ENCODE data around the gene PAGE4. TPM values are rescaled to one million over a fixed set of nuclear protein-coding genes. Genes with fewer than 3 reads are reported as not detected.

Gene PAGE4
- total RNA-seq, 4 donors from 2014 or later = 1.4 to 4.2 (median 2.1) TPM; not detected in 1

DNA sequence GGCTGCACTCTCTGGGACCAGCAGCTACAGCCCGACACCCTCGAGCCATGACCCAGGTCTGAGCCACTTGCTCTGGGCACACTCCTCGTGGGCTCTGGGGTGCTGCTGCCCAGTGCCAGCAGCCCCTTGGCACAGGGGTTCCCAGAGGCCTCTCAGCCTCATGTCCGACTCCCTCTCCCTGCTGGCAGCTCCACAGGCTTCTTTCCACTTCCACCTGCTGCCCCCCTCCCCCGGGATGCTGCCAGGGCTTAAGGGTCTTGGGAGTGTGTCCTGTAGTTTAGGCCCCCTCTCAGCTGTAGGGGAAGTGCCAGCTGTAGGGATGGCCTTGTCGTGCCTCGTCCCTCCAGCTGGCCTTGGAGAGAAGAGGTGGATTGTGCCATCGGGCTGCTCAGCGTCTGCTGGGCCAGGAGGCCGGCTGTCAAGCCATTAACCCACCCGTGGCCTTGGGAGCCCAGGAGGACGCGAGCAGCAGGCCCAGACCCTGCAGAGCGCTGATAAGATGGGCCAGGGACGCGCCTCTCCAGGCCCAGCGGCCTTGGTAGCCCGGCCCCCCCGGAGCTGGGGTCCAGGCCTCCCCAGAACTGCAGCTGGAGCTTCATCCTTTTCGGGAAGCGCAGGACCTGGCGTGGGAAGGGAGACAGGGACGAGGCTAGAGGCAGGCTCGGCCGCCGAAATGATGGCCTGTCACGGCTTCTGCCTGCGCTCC, 49.2 kb downstream of the PAGE4 start:
- intact Hi-C loops (cut with DNase I) = no loop called here
- peaks cover 11 to 38% (median 35%) of the 10 kb centered on the region in 4 donors for H3K4me1 ChIP-seq
- H3K36me3 ChIP-seq = no peaks in the 10 kb centered on the region
- WGBS = 49% methylated on average over 20 of the region's 28 CpGs
- DNase-seq (ENCODE audit: extremely low spot score) = no peak
- peaks cover 0 to 4% (median 0%) of the 10 kb centered on the region in 4 donors for H3K27me3 ChIP-seq
- H3K4me3 ChIP-seq = peak overlapping the region; percentile 64 to 78 (median 64)
- peak overlapping the region; percentile 84 to 87 (median 86) for H3K27ac ChIP-seq (replicated peaks in 1 of 4)
- TF ChIP-seq POLR2A (IDR thresholded peaks at IDR 0.05; ENCODE audit: low read depth) (no peak), EP300 (IDR thresholded peaks at IDR 0.05) (no peak), POLR2AphosphoS5 (IDR thresholded peaks at IDR 0.05) (no peak), CTCF (IDR thresholded peaks at IDR 0.05) (no peak)
- H3K9me3 ChIP-seq = no peaks in the 10 kb centered on the region

DNA sequence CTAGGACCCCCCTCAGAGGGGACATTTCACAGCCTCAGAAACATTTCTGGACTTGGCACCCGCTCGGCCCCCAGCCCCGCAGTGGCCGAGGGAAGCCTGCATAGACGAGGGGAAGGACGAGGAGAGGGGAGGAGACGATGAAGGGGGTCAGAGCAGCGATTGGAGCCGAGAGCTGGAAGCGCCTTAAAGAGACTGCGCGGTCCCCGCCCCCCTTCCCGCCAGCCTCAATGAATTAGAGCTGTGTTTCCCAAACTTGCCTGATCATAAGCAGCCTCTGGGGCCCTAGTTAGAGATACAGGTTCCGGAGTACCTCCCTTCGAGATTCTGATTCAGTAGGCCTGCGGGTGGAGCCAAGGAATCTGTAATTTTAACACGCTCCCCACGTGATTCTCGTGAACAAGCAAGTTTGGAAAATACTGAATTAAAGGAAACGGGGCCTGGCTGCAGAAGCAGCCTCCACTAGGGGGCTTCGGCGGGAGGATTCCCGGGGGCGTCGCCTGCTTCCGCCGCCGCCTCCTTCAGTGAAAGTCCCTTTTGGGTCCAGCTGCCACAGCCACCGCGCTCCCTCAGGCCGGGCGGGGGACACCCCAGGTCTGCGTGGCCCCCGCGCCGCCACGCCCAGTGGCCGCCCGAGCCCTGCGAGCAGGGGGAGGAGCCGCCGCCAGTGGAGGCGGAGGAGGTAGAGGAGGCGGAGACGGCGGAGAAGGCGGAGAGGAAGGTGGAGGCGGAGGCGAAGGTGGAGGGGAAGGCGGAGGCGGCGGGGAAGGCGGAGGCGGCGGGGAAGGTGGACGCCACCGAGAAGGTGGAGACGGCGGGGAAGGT, 49.9 kb downstream of the PAGE4 start, which contains the start of gene USP27X:
Gene USP27X, plus strand, starts transcription at position 651 of the 822 bp plus-strand sequence. CDS start 824 bp downstream, outside the sequence.
- Histone ChIP-seq H3K4me3 (peak within 1 kb of the TSS; percentile 64 to 78 (median 64)), H3K4me1 (peaks cover 11 to 38% (median 35%) of the 10 kb centered on the region in 4 donors), H3K9me3 (no peaks in the 10 kb centered on the region), H3K27ac (replicated peaks in 1 of 4) (peak within 1 kb of the TSS; percentile 84 to 87 (median 86)), H3K36me3 (no peaks in the 10 kb centered on the region), H3K27me3 (peaks cover 0 to 4% (median 0%) of the 10 kb centered on the region in 4 donors)
- 39% methylated on average over 60 of the region's 60 CpGs for WGBS
- DNase-seq (ENCODE audit: extremely low spot score) = no peak
- intact Hi-C loops (cut with DNase I) = no loop called here
- TF ChIP-seq POLR2A (IDR thresholded peaks at IDR 0.05; ENCODE audit: low read depth) (no peak), POLR2AphosphoS5 (IDR thresholded peaks at IDR 0.05) (peak; percentile 49 to 50), CTCF (IDR thresholded peaks at IDR 0.05) (peak; percentile 28 to 61 (median 40)), EP300 (IDR thresholded peaks at IDR 0.05) (no peak)

- H3K27ac ChIP-seq (replicated peaks in 1 of 4) = peak overlapping the region; percentile 84 to 87 (median 86)
- peaks cover 11 to 38% (median 35%) of the 10 kb centered on the region in 4 donors for H3K4me1 ChIP-seq
- H3K9me3 ChIP-seq = no peaks in the 10 kb centered on the region
- H3K4me3 ChIP-seq = peak overlapping the region; percentile 64 to 78 (median 64)
- H3K36me3 ChIP-seq = no peaks in the 10 kb centered on the region
- intact Hi-C loops (cut with DNase I) = no loop called here
- peaks cover 0 to 4% (median 0%) of the 10 kb centered on the region in 4 donors for H3K27me3 ChIP-seq
- no peak for DNase-seq (ENCODE audit: extremely low spot score)
- 46% methylated on average over 20 of the region's 55 CpGs for WGBS
- TF ChIP-seq CTCF (IDR thresholded peaks at IDR 0.05) = no peak
- TF ChIP-seq EP300 (IDR thresholded peaks at IDR 0.05) = no peak
- no peak for TF ChIP-seq POLR2AphosphoS5 (IDR thresholded peaks at IDR 0.05)
- TF ChIP-seq POLR2A (IDR thresholded peaks at IDR 0.05; ENCODE audit: low read depth) = no peak
These were observed 50.7 kb downstream of the PAGE4 start for GRCh38 chrX:49879656-49880277.

DNA sequence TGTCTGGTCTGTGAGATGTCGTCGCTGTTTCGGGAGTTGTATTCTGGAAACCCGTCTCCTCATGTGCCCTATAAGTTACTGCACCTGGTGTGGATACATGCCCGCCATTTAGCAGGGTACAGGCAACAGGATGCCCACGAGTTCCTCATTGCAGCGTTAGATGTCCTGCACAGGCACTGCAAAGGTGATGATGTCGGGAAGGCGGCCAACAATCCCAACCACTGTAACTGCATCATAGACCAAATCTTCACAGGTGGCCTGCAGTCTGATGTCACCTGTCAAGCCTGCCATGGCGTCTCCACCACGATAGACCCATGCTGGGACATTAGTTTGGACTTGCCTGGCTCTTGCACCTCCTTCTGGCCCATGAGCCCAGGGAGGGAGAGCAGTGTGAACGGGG, 51.6 kb downstream of the PAGE4 start:
- no peak overlapping the region for H3K4me3 ChIP-seq
- peaks cover 11 to 38% (median 35%) of the 10 kb centered on the region in 4 donors for H3K4me1 ChIP-seq
- intact Hi-C loops (cut with DNase I) = no loop called here
- DNase-seq (ENCODE audit: extremely low spot score) = no peak
- no peak overlapping the region for H3K27ac ChIP-seq (replicated peaks in 1 of 4)
- 91% methylated on average over 8 of the region's 12 CpGs for WGBS
- TF ChIP-seq POLR2AphosphoS5 (IDR thresholded peaks at IDR 0.05) (no peak), POLR2A (IDR thresholded peaks at IDR 0.05; ENCODE audit: low read depth) (no peak), EP300 (IDR thresholded peaks at IDR 0.05) (no peak), CTCF (IDR thresholded peaks at IDR 0.05) (no peak)
- H3K27me3 ChIP-seq = peaks cover 0 to 4% (median 0%) of the 10 kb centered on the region in 4 donors
- no peaks in the 10 kb centered on the region for H3K9me3 ChIP-seq
- H3K36me3 ChIP-seq = no peaks in the 10 kb centered on the region

Other genes with a start within 250 kb of the PAGE4 start
- gene GAGE12H, start 249.4 kb upstream of the PAGE4 start, total RNA-seq = not detected
- not detected for gene GAGE2A, start 239.8 kb upstream of the PAGE4 start, total RNA-seq
- gene GAGE1, start 230.3 kb upstream of the PAGE4 start, total RNA-seq = not detected
- not detected for gene PAGE1, start 133.3 kb upstream of the PAGE4 start, total RNA-seq
- gene USP27X, start 50.2 kb downstream of the PAGE4 start, total RNA-seq = 1 to 10 TPM; 2.9 to 5.2 (median 4.5) TPM
- gene CLCN5, start 93.3 kb downstream of the PAGE4 start, total RNA-seq = 1 to 10 TPM; 2.7 to 4.4 (median 3.6) TPM